ENCODE measurements around the gene TIGD6. TPM values are rescaled to one million over a fixed set of nuclear protein-coding genes. Genes with fewer than 3 reads are reported as not detected.

The TIGD6 gene
- 6.3 and 7.0 TPM in 2 replicates for total RNA-seq

GRCh38 chr5:150000256-150000989, at the start of gene TIGD6, which contains the start of gene HMGXB3:
Gene TIGD6 (minus strand): TSS chr5:150000654. CDS start chr5:149996348, 4,306 bp downstream.
Gene HMGXB3 (plus strand): TSS chr5:150000739. CDS start chr5:150004853, 4,114 bp downstream.

GRCh38 chr5:149960272-149961185, 39.9 kb downstream of the TIGD6 start, which contains the start of gene SLC26A2:
Gene SLC26A2 (plus strand): TSS chr5:149960758. CDS start chr5:149977653, 16,895 bp downstream.

GRCh38 chr5:149944666-149945065, 55.8 kb downstream of the TIGD6 start, which contains the start of gene PDE6A:
Gene PDE6A (minus strand): TSS chr5:149944793. CDS start chr5:149944673, 120 bp downstream.

Other genes with a start within 250 kb of the TIGD6 start
- gene PDE6A, start 55.9 kb downstream of the TIGD6 start, total RNA-seq: not detected in 2 replicates
- gene SLC26A2, start 39.9 kb downstream of the TIGD6 start, total RNA-seq: 16.5 and 18.2 TPM in 2 replicates
- 46.4 and 49.9 TPM in 2 replicates for gene HMGXB3, start 85 bp upstream of the TIGD6 start, total RNA-seq
- gene CSF1R, start 85.9 kb upstream of the TIGD6 start, total RNA-seq: under 0.01 and 0.25 TPM in 2 replicates
- 94.2 and 160 TPM in 2 replicates for gene PDGFRB, start 155.2 kb upstream of the TIGD6 start, total RNA-seq
- 0.12 TPM in 1 of 2 replicates, not detected in the other for gene CDX1, start 166.1 kb upstream of the TIGD6 start, total RNA-seq
- gene SLC6A7, start 189.4 kb upstream of the TIGD6 start, total RNA-seq: under 0.01 TPM in 1 of 2 replicates, not detected in the other